Tongue (tissue), 2 donors: ENCODE measurements around the gene ACSF3. TPM values are rescaled to one million over a fixed set of nuclear protein-coding genes. Genes with fewer than 3 reads are reported as not detected.
"Not testable (repeated sequence)": the region's sequence is repeated elsewhere in the genome, so short reads cannot be mapped to it uniquely, and the experiment has no call there.

Experiments used
- DNase-seq: peaks from one replicate; pipeline ENCODE4 v3.0.0-alpha.2; 2015
- total RNA-seq: library from RNA; depleted of rRNA; stranded (reverse); fragments of >200 nt; gene quantifications from one replicate; pipeline ENCODE4 v1.2.3, GENCODE V29; 2014

Gene ACSF3
- total RNA-seq, 1 donor from 2014 or later, result 20.1 TPM

DNA sequence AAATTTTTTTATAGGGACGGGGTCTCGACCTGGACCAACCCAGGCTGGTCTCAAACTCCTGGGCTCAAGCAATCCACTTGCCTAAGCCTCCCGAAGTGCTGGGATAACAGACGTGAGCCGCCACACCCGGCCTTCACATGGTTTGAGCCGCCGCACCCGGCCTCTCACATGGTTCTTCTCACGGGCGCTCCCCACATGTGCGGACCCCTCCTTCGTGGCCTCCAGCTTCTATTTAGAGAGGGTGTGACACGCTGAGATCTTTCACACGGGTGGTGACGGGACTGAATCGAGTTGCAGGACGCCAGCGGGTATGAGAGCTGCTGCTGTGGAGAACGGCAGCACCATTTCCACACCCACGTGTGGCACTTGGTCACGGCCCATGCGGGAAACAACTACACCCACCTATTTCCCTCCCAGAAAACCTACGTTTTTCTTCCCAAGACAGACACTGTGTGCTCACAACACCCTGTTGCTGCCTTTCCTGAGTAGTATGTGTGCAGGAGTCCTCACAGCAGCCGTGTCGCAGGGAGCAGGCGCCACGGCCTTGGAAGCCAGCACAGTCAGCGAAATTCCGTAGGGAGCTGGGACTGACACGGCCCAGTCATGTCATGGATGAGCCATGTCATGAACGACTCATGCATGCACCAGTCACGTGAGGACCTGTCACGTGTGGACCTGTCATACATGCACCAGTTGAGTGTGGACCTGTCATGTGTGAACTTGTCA lies 20.1 kb upstream of the ACSF3 start:
- no peak for DNase-seq

DNA sequence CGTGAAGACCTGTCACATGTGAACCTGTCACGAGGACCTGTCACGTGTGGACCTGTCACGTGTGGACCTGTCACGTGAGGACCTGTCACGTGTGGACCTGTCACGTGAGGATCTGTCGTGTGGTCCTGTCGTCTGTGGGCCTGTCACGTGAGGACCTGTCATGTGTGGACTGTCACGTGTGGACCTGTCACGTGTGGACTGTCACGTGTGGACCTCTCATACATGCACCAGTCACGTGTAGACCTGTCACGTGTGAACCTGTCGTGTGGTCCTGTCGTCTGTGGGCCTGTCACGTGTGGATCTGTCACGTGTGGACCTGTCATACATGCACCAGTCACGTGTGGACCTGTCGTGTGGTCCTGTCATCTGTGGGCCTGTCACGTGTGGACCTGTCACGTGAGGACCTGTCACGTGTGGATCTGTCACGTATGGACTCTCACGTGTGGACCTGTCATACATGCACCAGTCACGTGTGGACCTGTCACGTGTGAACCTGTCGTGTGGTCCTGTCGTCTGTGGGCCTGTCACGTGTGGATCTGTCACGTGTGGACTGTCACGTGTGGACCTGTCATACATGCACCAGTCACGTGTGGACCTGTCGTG lies 19.5 kb upstream of the ACSF3 start:
- DNase-seq, result not testable (repeated sequence)

DNA sequence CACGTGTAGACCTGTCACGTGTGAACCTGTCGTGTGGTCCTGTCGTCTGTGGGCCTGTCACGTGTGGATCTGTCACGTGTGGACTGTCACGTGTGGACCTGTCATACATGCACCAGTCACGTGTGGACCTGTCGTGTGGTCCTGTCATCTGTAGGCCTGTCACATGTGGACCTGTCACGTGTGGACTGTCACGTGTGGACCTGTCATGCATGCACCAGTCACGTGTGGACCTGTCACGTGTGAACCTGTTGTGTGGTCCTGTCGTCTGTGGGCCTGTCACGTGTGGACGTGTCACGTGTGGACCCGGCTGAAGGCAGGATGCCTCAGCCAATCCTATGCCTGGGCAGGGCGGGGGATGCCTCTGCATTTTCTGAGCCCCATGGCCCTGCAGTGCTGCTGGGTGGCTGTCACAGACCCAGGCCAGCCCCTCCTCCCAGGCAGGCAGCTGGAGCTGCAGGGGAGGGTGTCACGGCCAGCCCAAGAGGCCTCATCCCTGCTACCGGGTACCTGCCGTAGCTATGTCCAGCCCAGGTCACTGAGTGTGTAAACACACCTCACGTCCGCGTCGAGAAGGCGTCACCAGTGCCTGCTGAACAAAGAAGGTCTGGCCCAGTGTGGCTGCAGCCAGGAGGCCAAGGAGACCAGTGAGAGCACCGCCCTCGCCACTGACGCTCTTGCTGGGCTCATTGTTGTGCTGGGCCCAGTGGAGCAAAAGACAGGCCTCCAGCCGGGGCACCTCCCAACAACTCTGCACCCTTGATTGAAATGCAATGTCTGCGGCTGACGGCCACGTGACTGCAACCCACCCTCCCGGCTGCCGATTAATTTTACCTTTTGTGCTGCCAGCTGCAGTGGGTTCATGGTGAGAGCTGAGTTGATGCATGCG lies 18.6 kb upstream of the ACSF3 start:
- no peak for DNase-seq

DNA sequence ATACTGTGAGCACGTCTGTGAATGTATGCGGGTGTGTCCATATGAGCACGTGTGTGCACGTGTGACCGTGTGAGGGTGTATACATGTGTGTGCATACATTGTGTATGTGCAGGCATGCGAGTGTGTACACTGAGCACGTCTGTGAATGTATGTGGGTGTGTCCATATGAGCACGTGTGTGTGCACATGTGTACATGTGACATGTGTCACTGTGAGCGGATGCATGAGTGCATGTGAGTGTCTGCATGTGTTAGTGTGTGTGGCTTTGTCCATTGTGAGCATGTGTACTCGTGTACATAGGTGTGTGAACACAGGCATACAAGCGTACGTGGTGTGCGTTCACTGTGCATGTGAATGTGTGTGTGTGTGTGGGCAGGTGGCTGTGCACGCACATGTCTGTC lies 17.5 kb upstream of the ACSF3 start:
- DNase-seq, result no peak

DNA sequence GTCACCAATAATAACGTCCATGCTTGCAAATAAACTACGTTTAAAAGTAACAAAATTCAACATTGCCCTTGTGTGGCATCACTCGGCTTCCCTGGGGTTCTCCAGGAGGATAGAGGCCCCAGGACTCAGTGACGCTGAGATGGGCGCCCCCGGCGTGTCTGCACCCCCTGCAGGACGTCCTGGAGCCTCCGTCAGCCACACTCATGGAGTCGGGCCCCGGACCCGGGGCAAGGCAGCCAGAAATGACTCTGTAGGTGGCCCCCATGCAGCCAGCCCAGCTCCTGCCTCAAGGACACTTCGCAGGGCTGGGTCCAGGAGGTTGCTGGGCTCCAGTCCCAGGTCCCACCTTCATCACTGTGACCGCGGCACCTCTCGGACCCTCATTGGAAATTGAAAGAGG lies 16.6 kb upstream of the ACSF3 start:
- DNase-seq, result no peak

DNA sequence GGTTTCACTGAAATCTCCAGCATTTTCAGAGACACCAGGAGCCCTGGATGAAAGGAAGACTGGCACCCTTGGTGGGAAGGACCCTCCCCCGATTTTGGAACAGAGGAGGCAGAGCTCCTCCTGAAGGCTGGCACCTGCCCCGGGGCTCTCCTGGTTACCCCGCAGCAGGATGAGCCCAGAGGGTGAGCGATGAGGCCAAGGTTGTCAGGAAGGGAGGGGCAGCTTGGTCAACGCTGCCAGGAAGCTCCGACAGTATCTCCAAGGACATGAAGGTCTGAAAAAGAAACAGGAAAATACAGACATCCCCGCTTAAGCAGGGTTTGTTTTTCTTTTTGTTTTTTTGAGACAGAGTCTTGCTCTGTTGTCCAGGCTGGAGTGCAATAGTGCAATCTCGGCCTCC lies 15.5 kb upstream of the ACSF3 start:
- no peak for DNase-seq

DNA sequence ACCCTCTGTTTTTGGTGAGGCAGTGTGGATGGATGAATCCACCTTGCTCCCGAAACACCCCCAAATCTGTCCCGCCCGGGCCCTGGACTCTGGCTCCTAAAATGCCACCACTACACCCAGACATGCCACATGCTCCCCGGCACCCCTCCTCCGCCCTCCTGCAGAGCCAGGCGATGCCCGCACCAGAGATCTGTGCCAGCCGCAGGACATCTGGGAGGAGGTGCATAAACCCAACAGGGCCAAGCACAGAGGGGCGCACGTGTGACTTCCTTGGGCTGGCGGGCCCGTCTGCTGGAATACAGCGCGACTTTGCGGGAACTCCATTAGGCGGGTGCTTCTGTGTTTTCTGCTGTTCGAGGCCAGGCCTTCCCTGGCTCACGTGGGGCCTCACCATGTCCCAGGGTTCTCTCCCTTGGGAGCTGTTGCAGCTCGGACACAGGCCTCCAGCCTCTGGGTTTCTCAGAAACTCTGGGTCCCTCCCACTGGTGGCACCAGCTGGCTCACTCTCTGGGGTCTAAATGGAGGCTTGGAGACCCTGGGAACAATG lies 14.1 kb upstream of the ACSF3 start:
- peak; percentile 57 for DNase-seq

DNA sequence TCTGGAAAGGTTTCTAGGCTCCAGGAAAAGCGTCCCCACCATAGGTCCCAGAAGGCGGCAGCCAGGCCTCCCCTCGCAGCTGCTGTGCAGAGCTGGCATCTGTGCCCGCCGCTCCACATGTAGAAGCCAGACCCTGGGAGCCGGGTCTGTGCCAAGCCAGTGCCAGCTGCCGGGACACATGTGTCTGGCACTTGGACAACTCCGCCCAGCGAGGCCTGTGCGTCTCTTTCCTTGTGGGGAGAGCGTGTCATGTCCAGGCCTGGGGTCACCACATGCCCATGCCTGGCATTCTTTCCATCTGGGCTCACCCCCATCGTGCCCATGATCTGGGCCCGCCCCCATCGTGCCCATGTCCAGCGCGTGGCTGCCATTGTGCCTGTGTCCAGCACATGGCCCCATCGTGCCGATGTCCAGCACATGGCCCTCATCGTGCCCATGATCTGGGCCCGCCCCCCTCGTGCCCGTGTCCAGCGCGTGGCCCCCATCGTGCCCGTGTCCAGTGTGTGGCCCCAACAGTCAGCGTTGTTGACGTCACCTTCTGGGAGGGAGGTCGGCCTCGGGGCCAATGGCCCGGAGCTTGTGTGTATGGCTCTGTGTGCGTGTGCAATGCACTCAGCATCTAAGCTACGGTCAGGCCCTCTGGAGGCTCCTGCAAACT lies 13.3 kb upstream of the ACSF3 start:
- DNase-seq, result peak; percentile 93

DNA sequence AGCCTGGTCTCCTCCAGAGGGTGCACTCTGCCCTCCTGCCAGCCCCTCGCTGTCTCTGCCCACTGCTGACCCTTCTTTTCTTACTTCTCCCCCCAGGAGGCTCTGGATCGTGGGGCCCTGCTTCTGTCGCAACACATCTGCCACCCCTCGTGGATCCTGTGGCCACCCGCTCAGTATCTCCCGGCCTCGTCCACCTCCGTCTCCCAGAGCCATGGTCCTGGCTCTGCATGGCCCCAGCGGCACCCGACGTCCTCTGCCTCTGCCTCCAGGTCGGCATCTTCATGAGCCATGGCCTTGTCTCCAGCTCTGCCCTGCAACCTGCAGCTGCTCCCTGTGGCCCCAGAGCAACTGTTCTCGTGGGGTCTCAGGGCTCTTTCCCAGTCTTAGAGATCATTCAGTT lies 12.1 kb upstream of the ACSF3 start:
- no peak for DNase-seq

DNA sequence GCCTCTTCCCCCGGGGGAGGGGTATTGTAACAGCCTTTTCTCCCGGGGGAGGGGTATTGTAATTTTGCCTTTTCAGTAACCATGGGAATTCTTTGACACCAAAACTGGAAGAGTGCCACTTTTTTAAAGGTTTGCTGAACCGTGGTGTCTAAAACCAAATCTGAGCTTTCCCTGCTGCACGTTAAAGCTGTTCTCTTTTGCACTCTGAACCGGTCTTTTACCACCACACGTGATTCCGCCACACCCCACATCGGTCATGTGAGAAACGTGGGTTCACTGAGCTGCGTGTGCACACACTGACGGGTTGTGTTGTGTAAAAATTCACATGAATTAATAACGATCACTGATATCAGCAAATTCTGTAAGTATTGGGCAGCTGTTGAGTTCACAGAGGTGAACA lies 9.2 kb upstream of the ACSF3 start:
- DNase-seq, result no peak

DNA sequence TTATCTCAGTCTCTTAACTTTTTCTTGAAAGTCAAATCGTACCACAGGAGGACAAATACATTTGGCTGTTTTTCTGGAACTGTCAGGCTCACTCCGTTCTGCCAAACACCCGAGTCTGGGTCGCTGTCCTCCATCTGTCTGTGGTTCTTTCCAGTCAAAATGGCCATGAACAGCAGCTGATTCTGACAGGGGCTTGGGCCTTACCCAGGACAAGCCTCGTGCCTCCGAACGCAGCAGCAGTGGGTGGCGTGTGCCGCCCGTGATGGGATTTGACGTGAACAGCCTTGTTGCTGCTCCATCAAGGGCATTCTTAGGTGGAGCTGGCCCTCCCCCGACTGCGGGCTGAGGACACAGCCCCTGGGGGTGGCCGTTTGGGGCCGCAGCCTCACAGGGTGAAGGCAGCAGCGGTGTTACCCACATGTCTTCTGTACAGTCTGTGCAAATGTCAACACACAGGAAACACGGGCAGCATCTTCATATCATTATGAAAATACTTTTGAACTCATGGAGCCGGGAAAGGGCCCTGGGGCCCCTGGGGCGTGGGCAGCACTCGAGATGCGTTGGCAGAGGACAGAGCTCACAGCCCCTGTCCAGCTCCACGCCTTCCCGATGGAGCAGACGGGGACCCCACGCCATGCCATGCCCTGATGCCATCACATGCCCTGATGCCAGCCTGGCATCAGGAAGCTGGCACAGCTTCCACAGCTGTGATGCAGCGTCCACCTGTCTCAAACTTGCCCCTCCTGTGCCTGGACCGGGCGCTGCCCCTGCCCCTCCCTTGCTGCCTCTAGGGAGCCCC lies 8.6 kb upstream of the ACSF3 start:
- peak; percentile 12 for DNase-seq

DNA sequence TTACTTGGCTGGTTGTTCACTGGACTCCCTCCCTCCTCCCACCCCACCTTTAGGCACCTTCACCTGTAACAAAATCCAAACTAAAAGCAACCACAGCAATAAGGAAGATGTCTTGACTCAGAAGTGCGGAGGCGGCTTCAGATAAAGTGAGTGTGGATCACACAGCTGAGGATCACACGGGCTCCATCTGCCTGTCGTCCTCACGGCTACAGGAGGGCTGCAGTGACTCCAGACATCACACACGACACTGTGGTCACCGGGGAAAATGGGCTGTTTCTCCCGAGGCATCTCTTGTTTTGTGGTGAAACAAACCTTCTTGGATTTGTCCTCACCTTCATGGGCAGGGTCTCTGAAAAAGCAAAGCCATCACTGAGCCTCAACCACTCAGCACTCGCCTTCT lies 7.9 kb upstream of the ACSF3 start:
- DNase-seq, result no peak

DNA sequence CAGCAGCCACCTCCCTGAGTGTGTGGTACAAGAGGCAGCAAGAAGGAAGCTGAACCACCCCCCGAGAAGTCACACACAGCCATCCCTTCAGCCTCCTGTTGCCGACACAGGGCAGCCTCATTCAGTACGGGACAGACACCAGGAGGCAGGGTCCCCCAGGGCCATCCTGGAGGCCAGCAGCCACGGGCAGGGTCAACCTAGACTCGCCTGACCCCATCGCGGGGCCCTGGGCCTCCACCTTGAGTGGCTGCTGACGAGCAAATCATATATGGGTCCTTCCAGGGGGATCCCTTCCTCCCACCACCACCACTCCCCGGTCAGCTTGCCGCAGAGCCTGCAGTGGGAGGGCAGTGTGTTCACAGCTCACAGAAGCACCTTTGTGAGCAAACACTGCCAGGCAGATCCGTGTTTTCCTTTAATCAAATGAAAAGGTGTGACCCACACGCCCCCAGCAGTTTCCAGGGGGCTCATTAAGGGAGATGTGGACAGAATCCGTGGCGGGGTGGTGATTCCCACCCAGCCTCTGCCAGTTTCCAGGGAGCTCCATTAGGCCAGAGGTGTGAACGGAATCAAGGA lies 5.6 kb upstream of the ACSF3 start:
- no peak for DNase-seq

DNA sequence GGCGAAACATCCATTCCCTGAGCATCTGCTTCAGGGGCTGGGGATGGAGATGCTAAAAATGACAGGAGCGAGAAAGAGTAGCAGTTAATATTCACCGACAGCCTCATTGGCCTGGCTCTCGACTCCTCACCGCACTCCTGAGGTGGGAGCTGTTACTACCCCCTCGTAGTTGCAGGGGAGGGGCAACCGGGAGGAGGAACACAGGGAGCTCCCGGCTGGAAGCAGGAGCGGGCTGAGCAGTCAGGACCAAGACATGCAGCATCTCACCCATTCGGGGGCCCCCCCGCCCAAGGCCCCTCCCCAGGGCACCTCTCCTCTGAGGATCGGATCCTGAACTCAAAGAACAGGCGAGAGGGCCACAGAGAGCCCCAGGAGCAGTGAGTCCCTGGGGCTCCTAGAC lies 4.5 kb upstream of the ACSF3 start:
- DNase-seq, result no peak

DNA sequence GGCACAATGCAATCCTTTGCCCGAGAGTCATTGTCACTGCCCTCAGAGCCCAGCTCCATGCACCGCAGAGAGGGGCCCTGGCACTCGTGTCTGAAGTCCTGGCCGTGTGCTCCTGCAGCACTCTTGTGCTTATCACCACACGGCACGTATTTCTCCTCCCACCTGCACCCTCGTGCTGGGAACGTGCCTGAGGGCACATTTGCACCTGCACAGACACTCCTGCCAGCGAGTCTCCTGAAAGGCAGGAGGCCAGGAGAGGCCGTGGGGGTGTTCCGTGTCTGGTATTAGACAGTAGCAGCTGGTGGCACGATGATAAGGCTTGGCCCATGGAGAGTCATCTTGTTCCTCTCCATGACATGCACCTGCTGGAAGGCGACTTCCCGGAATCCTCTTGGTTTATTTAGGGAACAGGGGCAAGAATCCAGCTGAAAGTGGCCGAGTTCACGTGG lies 3.4 kb upstream of the ACSF3 start:
- peak; percentile 36 for DNase-seq

DNA sequence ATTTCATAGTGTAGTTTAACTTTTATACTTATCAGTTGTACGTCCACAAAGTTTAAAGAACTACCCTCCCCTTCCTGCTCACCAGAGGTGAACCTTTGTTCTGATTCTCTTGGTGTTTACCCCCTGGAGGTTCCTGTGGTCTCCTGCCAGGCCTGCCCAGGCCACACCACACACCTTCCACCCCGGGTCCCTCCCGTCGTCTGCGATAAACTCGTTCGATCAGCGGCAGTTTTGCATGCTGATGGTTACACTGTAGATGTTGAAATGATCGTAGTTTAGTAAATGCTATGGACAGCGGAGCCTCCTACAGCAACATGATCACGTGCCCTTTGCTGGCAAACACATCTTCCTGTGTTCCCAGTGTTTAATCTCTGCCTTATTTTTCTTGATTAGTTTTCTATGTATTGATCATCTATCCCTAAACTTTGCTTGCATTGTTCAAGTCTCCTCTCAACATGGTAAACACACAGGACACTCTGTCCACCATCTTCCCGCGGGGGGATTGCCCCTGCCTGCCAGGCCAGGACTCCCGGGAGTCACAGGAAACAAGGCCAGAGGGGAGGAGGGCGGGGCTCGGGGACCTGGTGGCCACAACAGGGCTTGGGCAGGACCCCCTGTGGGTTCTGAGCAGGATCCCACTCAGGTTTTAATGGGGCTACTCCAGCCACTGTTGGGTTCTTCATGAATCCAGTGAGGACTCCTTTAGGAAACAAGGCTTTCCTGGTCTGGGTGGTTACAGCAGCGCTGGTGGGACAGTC lies 2.8 kb upstream of the ACSF3 start:
- DNase-seq, result no peak

DNA sequence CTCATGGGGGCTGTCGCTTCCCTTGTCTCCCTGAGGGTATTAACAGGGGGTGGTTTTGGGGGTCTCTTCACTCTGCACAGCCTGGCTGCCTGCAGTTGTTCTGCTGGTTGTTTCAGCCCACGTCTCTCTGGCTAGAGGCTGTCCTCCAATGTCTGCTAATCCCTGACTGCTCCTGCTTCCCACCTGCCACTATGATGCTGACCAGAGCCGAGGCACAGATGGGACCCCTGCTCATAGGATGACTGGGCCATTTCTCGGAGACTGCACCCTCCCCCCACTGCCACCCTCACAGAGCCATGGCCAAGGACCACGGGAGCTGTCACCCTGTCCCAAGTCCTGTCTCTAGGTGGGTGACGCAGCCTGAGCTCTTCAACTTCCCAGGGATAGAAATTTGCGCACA lies 1.6 kb upstream of the ACSF3 start:
- no peak for DNase-seq

DNA sequence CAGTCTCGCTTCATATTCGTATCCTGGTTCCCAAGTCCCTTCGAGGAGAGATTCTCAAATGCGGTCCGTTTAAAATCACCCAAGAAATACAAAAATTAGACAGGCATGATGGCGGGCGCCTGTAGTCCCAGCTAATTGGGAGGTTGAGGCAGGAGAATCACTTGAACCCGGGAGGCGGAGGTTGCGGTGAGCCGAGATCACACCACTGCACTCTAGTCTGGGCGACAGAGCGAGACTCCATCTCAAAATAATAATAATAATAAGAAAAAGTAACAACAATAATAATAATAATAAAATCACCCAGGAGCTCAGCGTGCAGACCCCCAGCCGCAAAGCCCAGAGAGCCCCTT lies 425 bp upstream of the ACSF3 start:
- DNase-seq, result not testable (repeated sequence)

DNA sequence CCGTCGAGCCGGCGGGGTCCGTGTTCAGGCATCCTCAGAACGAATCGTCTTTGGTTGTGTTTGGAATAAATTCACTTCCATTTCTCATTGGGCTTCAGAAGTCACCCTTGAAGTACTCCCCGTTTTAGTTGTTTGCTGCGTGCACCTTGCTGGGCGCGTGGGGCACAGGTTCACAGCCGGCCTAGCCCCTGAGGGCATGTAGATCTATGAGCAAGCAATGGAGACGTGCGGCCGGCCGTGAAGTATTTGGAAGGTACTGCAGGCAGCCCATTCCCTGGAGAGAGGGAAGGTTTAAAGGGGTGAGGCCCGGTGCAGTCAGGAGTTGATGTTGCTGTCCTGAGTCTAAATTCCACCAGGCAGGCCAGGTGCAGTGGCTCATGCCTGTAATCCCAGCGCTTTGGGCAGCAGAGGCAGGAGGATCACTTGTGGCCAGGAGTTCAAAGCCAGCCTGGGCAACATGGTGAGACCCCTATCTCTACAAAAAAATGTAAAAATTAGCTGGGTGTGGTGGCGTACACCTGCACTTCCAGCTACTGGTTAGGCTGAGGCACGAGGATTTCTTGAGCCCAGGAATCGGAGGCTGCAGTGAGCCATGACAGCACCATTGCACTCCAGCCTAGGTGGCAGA lies 714 bp downstream of the ACSF3 start:
- no peak for DNase-seq

DNA sequence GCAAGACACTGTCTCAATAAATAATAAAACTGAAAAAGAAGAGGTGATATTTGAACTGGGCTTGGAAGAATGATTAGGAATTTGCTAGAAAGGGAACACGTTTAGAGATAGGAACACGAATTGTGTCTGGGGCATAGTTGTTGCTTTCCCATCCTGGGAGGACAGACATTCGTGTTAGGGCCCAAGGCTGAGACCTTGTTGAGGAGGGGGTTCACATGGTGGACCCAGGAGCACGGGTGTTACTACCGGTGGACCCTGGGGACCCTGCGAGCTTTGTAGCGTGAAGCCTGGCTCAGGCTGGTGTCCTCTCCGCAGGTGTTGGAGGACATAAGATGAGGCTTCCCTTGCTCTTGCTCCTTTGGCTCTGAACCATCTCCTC lies 1.2 kb downstream of the ACSF3 start:
- no peak for DNase-seq
